Endothelial cell of umbilical vein (primary cell): ENCODE data around the gene AKNA. TPM values are rescaled to one million over a fixed set of nuclear protein-coding genes. Genes with fewer than 3 reads are reported as not detected.

Experiments
- BruUV-seq: library from RNA; stranded (reverse); fragments of 400-500 nt; replicated peaks from 2 replicates; lab custom pipeline; 2021; lab: Mats Ljungman, UMichigan
- CTCF ChIA-PET: fragments of 300-600, 350-600 bp; sonication (Branson Sonifier 250); formaldehyde crosslinking; loops from one replicate; lab custom pipeline; 2021; ENCODE audit warnings: antibody characterized with exemption, inconsistent platforms; lab: Charles Lee
- POLR2A ChIA-PET: fragments of 300-600, 350-600 bp; sonication (Branson Sonifier 250); formaldehyde crosslinking; loops from one replicate; lab custom pipeline; 2021; ENCODE audit warnings: antibody characterized with exemption, inconsistent platforms; lab: Charles Lee
- DNase-seq: peaks from one replicate; pipeline ENCODE4 v3.0.0-alpha.2; 2011; ENCODE audit warnings: low read depth, low spot score
- FAIRE-seq: peaks from 2 replicates; lab custom pipeline; 2011; peaks lifted over from hg19 to GRCh38; lab: Jason Lieb, UNC
- H2AFZ ChIP-seq: 2 replicates; pipeline ENCODE4 v1.6.0; 2012; ENCODE audit warnings: low read depth, low read length, control low read depth, inconsistent platforms
- H3K27ac ChIP-seq: 2 replicates; pipeline ENCODE4 v1.5.1; 2011; ENCODE audit warnings: low read depth, mild to moderate bottlenecking, control low read depth, low read length, moderate library complexity; ENCODE audit not compliant: insufficient read depth
- H3K27me3 ChIP-seq, 2 experiments: 2 replicates each; pipeline versions ENCODE4 v1.6.0 to v1.6.1; 2011; ENCODE audit warnings: low read length in 2 of 2, mixed read lengths in 1 of 2; ENCODE audit not compliant: control insufficient read depth in 2 of 2, insufficient read depth in 2 of 2
- H3K36me3 ChIP-seq, 2 experiments: 2 replicates in 1 of 2; 3 replicates in 1 of 2; pipeline ENCODE4 v1.5.1; 2011; ENCODE audit warnings: low read length in 2 of 2, mild to moderate bottlenecking in 1 of 2, moderate library complexity in 1 of 2; ENCODE audit not compliant: control insufficient read depth in 2 of 2, insufficient read depth in 2 of 2; ENCODE audit errors: extremely low read depth in 1 of 2
- H3K4me1 ChIP-seq: 3 replicates; pipeline ENCODE4 v1.5.1; 2011; ENCODE audit warnings: mild to moderate bottlenecking, low read length; ENCODE audit not compliant: control insufficient read depth, insufficient read depth; ENCODE audit errors: extremely low read depth
- H3K4me2 ChIP-seq: 2 replicates; pipeline ENCODE4 v1.6.1; 2011; ENCODE audit warnings: low read length, control low read depth, mixed read lengths; ENCODE audit not compliant: insufficient read depth
- H3K4me3 ChIP-seq, 3 experiments: fragments of 200-600 bp in 1 of 3; sonication (generic), shearing (Covaris generic) in 1 of 3; replicated peaks in 1 of 3; 2 replicates each; pipeline ENCODE4 v1.5.1; 2011 to 2016; ENCODE audit warnings: control low read depth in 3 of 3, low read length in 3 of 3, mild to moderate bottlenecking in 2 of 3, inconsistent platforms in 1 of 3, low read depth in 1 of 3, moderate library complexity in 1 of 3; ENCODE audit not compliant: insufficient read depth in 1 of 3
- H3K79me2 ChIP-seq: 2 replicates; pipeline ENCODE4 v1.6.0; 2012; ENCODE audit warnings: low read length, inconsistent platforms; ENCODE audit not compliant: control insufficient read depth, insufficient read depth
- H3K9ac ChIP-seq: replicated peaks from 2 replicates; pipeline ENCODE3; 2011; ENCODE audit warnings: low read length, control low read depth; ENCODE audit not compliant: insufficient read depth; ENCODE audit errors: extremely low read depth
- H3K9me1 ChIP-seq: replicated peaks from 3 replicates; pipeline ENCODE4 v1.6.0; 2011; ENCODE audit warnings: mild to moderate bottlenecking, low read length; ENCODE audit not compliant: control insufficient read depth, insufficient read depth; ENCODE audit errors: extremely low read depth
- H3K9me3 ChIP-seq: replicated peaks from 2 replicates; pipeline ENCODE4 v1.5.1; 2012; ENCODE audit warnings: low read length, inconsistent platforms; ENCODE audit not compliant: control insufficient read depth, insufficient read depth
- H4K20me1 ChIP-seq: replicated peaks from 2 replicates; pipeline ENCODE3; 2011; ENCODE audit warnings: mild to moderate bottlenecking, low read length; ENCODE audit not compliant: control insufficient read depth, insufficient read depth; ENCODE audit errors: extremely low read depth
- EZH2 ChIP-seq: IDR thresholded peaks from 2 replicates; pipeline ENCODE4 v1.6.1; 2012; ENCODE audit warnings: borderline replicate concordance, low read depth, mild to moderate bottlenecking, moderate library complexity, low read length, inconsistent platforms; ENCODE audit not compliant: severe bottlenecking
- FOS ChIP-seq: IDR thresholded peaks from 2 replicates; pipeline ENCODE4 v1.6.1; 2011; ENCODE audit warnings: mild to moderate bottlenecking, low read length, moderate library complexity, borderline replicate concordance; ENCODE audit not compliant: insufficient read depth
- GATA2 ChIP-seq: IDR thresholded peaks from 2 replicates; pipeline ENCODE4 v1.7.0; 2011; ENCODE audit warnings: low read depth, mild to moderate bottlenecking, moderate library complexity, mixed read lengths, low read length; ENCODE audit not compliant: insufficient read length, insufficient read depth
- JUN ChIP-seq: IDR thresholded peaks from 2 replicates; pipeline ENCODE4 v1.6.1; 2011; ENCODE audit warnings: borderline replicate concordance, low read depth; ENCODE audit not compliant: insufficient read length, insufficient read depth
- MYC ChIP-seq: IDR thresholded peaks from one replicate; pipeline ENCODE4 v1.6.1; 2011; ENCODE audit warnings: mild to moderate bottlenecking, low read depth, low read length
- POLR2A ChIP-seq: IDR thresholded peaks from 2 replicates; pipeline ENCODE4 v1.6.1; 2012; ENCODE audit warnings: low read depth, mild to moderate bottlenecking, control low read depth, low read length
- POLR2AphosphoS5 ChIP-seq: IDR thresholded peaks from 2 replicates; pipeline ENCODE4 v1.6.1; 2012; ENCODE audit warnings: low read depth, mild to moderate bottlenecking, control low read depth, low read length, moderate library complexity; ENCODE audit not compliant: insufficient read depth
- dilution Hi-C: fragments of 300-500 bp; cut with MboI; formaldehyde crosslinking; loops from one replicate; pipeline ENCODE4 v1.15.0; 2019; ENCODE audit warnings: low sequenced_read_pairs; ENCODE audit not compliant: extremely low pct_ligation_motif_present
- intact Hi-C: fragments of 100-400 bp; cut with micrococcal nuclease; formaldehyde crosslinking; loops from one replicate; pipeline ENCODE4 v1.10.0; 2022
- polyA plus RNA-seq, 4 experiments: library from polyadenylated mRNA; depleted of rRNA in 3 of 4; stranded (reverse) in 3 of 4; unstranded in 1 of 4; fragments of >200 nt; gene quantifications; 2 replicates each; pipeline versions ENCODE4 v1.2.1 to v1.2.3, GENCODE V29; 2011 to 2012; ENCODE audit warnings: missing spikeins in 1 of 4
- total RNA-seq: library from RNA; stranded (reverse); gene quantifications from 2 replicates; pipeline ENCODE4 v1.2.3, GENCODE V29; 2021
- TF ChIP-seq, protein P1 (sequence below), 2 donors: IDR thresholded peaks; 1 replicate in 1 of 2; 2 replicates in 1 of 2; pipeline ENCODE4 v1.5.1; 2011; ENCODE audit warnings: low read length in 2 of 2, mild to moderate bottlenecking in 2 of 2, moderate library complexity in 2 of 2, control low read depth in 1 of 2, inconsistent platforms in 1 of 2, low read depth in 1 of 2; ENCODE audit not compliant: insufficient read depth in 1 of 2; ENCODE audit errors: extremely low read depth in 1 of 2
- TF ChIP-seq, protein P2 (sequence below): IDR thresholded peaks from 2 replicates; pipeline ENCODE4 v1.6.1; 2011; ENCODE audit not compliant: insufficient read depth, insufficient read length

The AKNA gene
- total and polyA plus RNA-seq, 2 donors (not counting 3 experiments of a cell fraction or from before 2014, with no cell fraction given) = 11.3 to 22.4 TPM

DNA sequence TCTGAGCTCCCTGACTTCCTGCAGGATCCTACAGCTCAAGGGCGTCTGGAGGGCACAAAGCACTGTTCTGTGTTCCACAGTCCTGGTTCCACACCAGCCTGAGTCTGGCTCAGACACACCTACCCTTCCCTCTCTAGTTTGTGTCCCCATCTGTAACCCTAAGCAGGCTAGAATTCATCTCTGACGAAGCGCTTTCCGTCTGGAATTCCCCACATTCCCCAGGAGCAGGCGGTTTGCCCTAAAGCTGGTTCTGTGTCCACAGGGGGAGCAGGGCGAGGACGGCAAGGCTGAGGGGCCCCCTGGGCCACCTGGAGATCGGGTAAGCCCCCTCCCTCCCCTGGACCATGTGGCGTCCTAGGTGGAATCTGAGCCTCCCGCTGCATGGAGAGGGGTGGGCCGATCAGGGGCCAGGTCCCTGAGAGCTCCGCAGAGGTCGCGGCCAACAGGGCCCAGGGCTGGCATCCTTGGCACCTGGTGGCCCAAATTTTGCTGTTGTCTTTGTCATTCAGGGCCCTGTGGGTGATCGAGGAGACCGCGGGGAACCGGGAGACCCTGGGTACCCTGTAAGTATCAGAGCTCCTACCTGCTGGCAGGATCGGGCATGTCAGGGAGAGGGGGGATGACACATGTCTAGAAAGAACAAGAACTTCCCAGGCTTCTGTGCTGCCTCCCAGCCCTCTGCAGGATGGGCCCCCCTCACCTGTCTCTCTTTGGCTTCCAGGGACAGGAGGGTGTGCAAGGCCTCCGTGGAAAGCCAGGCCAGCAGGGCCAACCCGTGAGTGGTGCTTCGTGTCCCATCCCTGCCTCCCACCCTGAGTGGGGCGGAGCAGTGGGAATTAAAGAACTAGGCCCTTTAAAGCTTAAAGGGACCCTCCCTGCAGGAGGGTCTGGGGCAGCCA, 99.3 kb downstream of the AKNA start:
- TF ChIP-seq, protein P1, sequence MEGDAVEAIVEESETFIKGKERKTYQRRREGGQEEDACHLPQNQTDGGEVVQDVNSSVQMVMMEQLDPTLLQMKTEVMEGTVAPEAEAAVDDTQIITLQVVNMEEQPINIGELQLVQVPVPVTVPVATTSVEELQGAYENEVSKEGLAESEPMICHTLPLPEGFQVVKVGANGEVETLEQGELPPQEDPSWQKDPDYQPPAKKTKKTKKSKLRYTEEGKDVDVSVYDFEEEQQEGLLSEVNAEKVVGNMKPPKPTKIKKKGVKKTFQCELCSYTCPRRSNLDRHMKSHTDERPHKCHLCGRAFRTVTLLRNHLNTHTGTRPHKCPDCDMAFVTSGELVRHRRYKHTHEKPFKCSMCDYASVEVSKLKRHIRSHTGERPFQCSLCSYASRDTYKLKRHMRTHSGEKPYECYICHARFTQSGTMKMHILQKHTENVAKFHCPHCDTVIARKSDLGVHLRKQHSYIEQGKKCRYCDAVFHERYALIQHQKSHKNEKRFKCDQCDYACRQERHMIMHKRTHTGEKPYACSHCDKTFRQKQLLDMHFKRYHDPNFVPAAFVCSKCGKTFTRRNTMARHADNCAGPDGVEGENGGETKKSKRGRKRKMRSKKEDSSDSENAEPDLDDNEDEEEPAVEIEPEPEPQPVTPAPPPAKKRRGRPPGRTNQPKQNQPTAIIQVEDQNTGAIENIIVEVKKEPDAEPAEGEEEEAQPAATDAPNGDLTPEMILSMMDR (IDR thresholded peaks at IDR 0.05; ENCODE audit: extremely low read depth in 1 of 2, insufficient read depth in 1 of 2, low read depth in 1 of 2, low read length in 2 of 2) = no peak
- no peak for TF ChIP-seq JUN
- TF ChIP-seq POLR2AphosphoS5 = no peak
- TF ChIP-seq MYC = no peak
- TF ChIP-seq EZH2 = no peak
- TF ChIP-seq GATA2 = no peak
- TF ChIP-seq, protein P2, sequence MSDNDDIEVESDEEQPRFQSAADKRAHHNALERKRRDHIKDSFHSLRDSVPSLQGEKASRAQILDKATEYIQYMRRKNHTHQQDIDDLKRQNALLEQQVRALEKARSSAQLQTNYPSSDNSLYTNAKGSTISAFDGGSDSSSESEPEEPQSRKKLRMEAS = no peak
- no peak for TF ChIP-seq POLR2A
- TF ChIP-seq FOS = no peak
- H3K79me2 ChIP-seq = no peaks in the 10 kb centered on the region
- no peak overlapping the region for H3K27ac ChIP-seq
- CTCF ChIA-PET = interaction anchor here (1.2 to 5.3 kb wide), 5 partner anchors 50 to 206 kb away, joined by 3 to 277 read pairs (median 8); partner anchors contain the start of gene COL27A1
- intact Hi-C loops (loop anchor here (5.0 kb wide), 2 partner anchors 51 to 66 kb away; no protein-coding TSS in a partner anchor), dilution Hi-C loops (loop anchor here (25.0 kb wide), 1 partner anchor 201 kb away; the partner anchor contains the start of genes AMBP and KIF12)
- H3K4me3 ChIP-seq = no peak overlapping the region
- FAIRE-seq (no peak), DNase-seq (no peak)
- H3K4me1 ChIP-seq = no peaks in the 10 kb centered on the region
- H3K4me2 ChIP-seq = no peak overlapping the region
- H3K9me3 ChIP-seq = no peaks in the 10 kb centered on the region
- POLR2A ChIA-PET = no interaction called here
- H2AFZ ChIP-seq = no peak overlapping the region
- no peaks in the 10 kb centered on the region for H3K9me1 ChIP-seq
- BruUV-seq = no TSS peak
- H3K36me3 ChIP-seq = peaks cover 2 to 6% of the 10 kb centered on the region in 2 experiments
- no peaks in the 10 kb centered on the region for H3K27me3 ChIP-seq
- no peak overlapping the region for H3K9ac ChIP-seq
- H4K20me1 ChIP-seq = no peaks in the 10 kb centered on the region
